BLaER1 (cell line): ENCODE results near the gene RTF1.
"Not testable (repeated sequence)": the region's sequence is repeated elsewhere in the genome, so short reads cannot be mapped to it uniquely, and the experiment has no call there.

Source experiments
- H3K27ac ChIP-seq: shearing (Covaris generic); formaldehyde crosslinking; 2 replicates; pipeline ENCODE4 v1.8.1; 2022
- H3K27me3 ChIP-seq: shearing (Covaris generic); formaldehyde crosslinking; 2 replicates; pipeline ENCODE4 v1.8.1; 2022
- H3K36me3 ChIP-seq: shearing (Covaris generic); formaldehyde crosslinking; 2 replicates; pipeline ENCODE4 v1.8.1; 2022
- H3K4me1 ChIP-seq: shearing (Covaris generic); formaldehyde crosslinking; 2 replicates; pipeline ENCODE4 v1.8.1; 2022
- H3K4me2 ChIP-seq: shearing (Covaris generic); formaldehyde crosslinking; 2 replicates; pipeline ENCODE4 v1.8.1; 2022
- H3K4me3 ChIP-seq: shearing (Covaris generic); formaldehyde crosslinking; 2 replicates; pipeline ENCODE4 v1.8.1; 2022
- H3K9ac ChIP-seq: shearing (Covaris generic); formaldehyde crosslinking; 2 replicates; pipeline ENCODE4 v1.8.1; 2022
- H3K9me3 ChIP-seq: shearing (Covaris generic); formaldehyde crosslinking; 2 replicates; pipeline ENCODE4 v1.8.1; 2022
- H4K20me1 ChIP-seq: shearing (Covaris generic); formaldehyde crosslinking; 2 replicates; pipeline ENCODE4 v1.8.1; 2022
- Cebpa-rat ChIP-seq: shearing (Covaris generic); IDR thresholded peaks from 2 replicates; pipeline ENCODE4 v1.8.1; 2022

Gene RTF1

GRCh38 chr15:41416742-41417417 lies at the start of gene RTF1:
RTF1 (plus strand) TSS chr15:41417095; CDS start chr15:41417116, 21 bp downstream.
- H3K9ac ChIP-seq = peak within 1 kb of the TSS; percentile 96
- peaks cover 17% of the 10 kb centered on the region for H3K36me3 ChIP-seq
- H3K4me3 ChIP-seq = peak within 1 kb of the TSS; percentile 100
- H3K9me3 ChIP-seq = no peaks in the 10 kb centered on the region
- H3K27ac ChIP-seq = peak within 1 kb of the TSS; percentile 89
- no peak for TF ChIP-seq Cebpa-rat
- peaks cover 49% of the 10 kb centered on the region for H4K20me1 ChIP-seq
- no peaks in the 10 kb centered on the region for H3K27me3 ChIP-seq
- peak within 1 kb of the TSS; percentile 94 for H3K4me2 ChIP-seq
- H3K4me1 ChIP-seq = peaks cover 38% of the 10 kb centered on the region

- Histone ChIP-seq H3K27me3 (no peaks in the 10 kb centered on the region), H3K4me2 (no peak overlapping the region), H4K20me1 (peaks cover 37% of the 10 kb centered on the region), H3K4me3 (no peak overlapping the region), H3K36me3 (peaks cover 100% of the 10 kb centered on the region), H3K4me1 (no peaks in the 10 kb centered on the region), H3K9ac (no peak overlapping the region), H3K27ac (no peak overlapping the region), H3K9me3 (no peaks in the 10 kb centered on the region)
- TF ChIP-seq Cebpa-rat = no peak
Measured at GRCh38 chr15:41367418-41367817, 49.5 kb upstream of the RTF1 start.

DNA sequence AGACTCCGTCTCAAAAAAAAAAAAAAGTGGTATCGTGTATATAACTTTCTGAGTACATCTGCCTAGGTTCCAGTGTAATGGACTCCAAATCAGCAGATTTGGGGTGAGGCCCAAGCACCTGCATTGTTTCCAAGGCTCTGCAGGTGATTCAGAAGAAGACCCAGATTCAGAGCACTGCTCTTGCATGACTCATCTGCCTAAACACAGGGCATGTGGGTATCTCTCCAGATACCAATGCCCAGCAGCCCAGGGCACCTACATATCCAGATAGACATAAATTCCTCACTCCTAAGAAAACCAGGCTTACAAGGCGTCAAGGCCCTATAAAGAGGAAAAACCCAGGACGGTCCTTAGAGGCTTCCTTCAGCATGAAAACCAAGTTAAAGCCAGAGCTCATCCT lies 38.9 kb upstream of the RTF1 start:
- Histone ChIP-seq H3K27me3 (no peaks in the 10 kb centered on the region), H4K20me1 (no peaks in the 10 kb centered on the region), H3K4me1 (no peaks in the 10 kb centered on the region), H3K4me2 (no peak overlapping the region), H3K27ac (no peak overlapping the region), H3K36me3 (peaks cover 89% of the 10 kb centered on the region), H3K9me3 (peaks cover 4% of the 10 kb centered on the region; the same call in 1 of the 2 replicates), H3K4me3 (no peak overlapping the region), H3K9ac (no peak overlapping the region)
- no peak for TF ChIP-seq Cebpa-rat

DNA sequence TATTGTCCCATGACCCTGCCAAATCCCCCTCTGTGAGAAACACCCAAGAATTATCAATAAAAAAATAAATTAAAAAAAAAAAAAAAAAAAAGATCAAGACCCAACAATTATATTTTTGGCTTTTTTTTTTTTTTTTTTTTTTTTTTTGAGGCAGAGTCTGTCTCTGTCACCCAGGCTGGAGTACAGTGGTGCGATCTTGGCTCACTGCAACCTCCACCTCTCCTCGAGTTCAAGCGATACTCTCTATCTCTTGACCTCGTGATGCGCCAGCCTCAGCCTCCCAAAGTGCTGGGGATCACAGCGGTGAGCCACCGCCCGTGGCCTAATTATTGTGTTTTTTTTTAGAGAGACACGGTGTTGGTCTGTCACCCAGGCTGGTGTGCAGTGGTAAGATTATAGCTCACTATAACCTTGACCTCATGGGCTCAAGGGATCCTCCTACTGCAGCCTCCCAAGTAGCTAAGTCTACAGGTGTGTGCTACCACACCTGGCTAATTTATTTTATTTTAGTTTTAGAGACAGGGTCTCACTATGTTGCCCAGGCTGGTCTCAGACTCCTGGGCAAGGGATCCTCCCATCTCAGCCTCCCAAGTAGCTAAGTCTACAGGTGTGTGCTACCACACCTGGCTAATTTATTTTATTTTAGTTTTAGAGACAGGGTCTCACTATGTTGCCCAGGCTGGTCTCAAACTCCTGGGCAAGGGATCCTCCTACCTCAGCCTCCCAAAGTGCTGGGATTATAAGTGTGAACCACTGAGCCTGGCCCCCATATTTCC lies 32.7 kb upstream of the RTF1 start:
- not testable (repeated sequence) for H3K9me3 ChIP-seq, H4K20me1 ChIP-seq, H3K27me3 ChIP-seq

DNA sequence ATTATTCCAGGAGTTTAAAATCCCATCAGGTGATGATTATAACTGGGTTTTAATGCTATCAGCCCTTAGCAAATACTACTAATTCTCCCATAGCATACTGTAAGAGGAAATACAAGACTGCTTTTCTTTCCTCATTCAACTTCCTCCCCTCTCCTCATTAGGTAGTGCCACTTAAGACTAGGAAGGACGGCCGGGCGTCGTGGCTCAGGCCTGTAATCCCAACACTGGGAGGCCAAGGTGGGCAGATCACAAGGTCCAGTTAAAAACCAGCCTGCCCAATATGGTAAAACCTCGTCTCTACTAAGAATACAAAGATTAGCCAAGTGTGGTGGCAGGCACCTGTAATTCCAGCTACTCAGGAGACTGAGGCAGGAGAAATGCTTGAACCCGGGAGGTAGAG lies 29.2 kb upstream of the RTF1 start:
- peaks cover 74% of the 10 kb centered on the region for H3K36me3 ChIP-seq
- no peak overlapping the region for H3K27ac ChIP-seq
- H4K20me1 ChIP-seq = no peaks in the 10 kb centered on the region
- no peak for TF ChIP-seq Cebpa-rat
- H3K4me1 ChIP-seq = no peaks in the 10 kb centered on the region
- H3K9ac ChIP-seq = no peak overlapping the region
- H3K4me3 ChIP-seq = no peak overlapping the region
- H3K27me3 ChIP-seq = no peaks in the 10 kb centered on the region
- H3K4me2 ChIP-seq = no peak overlapping the region
- no peaks in the 10 kb centered on the region for H3K9me3 ChIP-seq

More for the DNA sequence above, 32.7 kb upstream of the RTF1 start:
- peaks cover 79% of the 10 kb centered on the region for H3K36me3 ChIP-seq
- not testable (repeated sequence) for H3K4me1 ChIP-seq, H3K4me2 ChIP-seq, H3K9ac ChIP-seq, H3K4me3 ChIP-seq, H3K27ac ChIP-seq

DNA sequence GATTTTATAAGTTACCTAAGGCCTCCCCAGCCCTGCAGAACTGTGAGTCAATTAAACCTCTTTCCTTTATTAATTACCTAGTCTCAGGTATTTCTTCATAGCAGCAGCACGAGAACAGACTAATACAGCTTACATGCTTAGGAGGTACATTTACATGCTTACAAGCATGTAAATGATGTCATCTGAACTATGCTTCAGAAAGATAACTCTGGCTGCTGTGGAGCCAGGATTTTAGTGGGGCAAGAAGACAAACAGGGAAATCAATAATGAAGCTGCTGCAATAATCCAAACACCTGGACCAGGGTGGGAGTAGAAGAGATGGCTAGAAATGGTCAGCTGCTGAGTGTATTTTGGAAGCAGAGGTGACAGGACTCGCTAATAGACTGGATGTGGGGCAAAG lies 24.2 kb upstream of the RTF1 start:
- Histone ChIP-seq H3K9ac (no peak overlapping the region), H3K4me2 (no peak overlapping the region), H3K27ac (no peak overlapping the region), H3K36me3 (peaks cover 84% of the 10 kb centered on the region), H3K9me3 (no peaks in the 10 kb centered on the region), H4K20me1 (no peaks in the 10 kb centered on the region), H3K27me3 (no peaks in the 10 kb centered on the region), H3K4me3 (no peak overlapping the region), H3K4me1 (no peaks in the 10 kb centered on the region)
- TF ChIP-seq Cebpa-rat = no peak

DNA sequence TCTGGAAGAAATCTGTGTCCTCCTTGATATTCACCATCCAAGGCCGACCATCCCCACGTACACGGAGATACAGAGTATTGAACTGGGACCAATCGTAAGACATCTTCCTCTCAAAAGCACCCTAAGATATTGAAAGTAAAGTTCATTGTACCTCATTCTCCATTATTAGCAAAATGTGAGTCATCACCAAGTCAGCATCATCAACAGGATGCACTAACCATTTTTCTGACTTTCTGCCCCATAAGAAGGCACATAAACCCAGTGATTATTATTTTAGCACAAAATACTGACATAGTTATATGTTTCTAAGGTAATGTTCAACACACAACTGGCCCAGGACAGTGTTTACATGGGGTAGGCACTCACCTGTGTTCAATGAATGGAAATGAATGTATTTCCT lies 22.0 kb upstream of the RTF1 start:
- H3K4me3 ChIP-seq = no peak overlapping the region
- H3K4me1 ChIP-seq = no peaks in the 10 kb centered on the region
- no peak for TF ChIP-seq Cebpa-rat
- H3K27ac ChIP-seq = no peak overlapping the region
- H3K9ac ChIP-seq = no peak overlapping the region
- H3K9me3 ChIP-seq = no peaks in the 10 kb centered on the region
- H3K36me3 ChIP-seq = peaks cover 73% of the 10 kb centered on the region
- H3K4me2 ChIP-seq = no peak overlapping the region
- no peaks in the 10 kb centered on the region for H4K20me1 ChIP-seq
- H3K27me3 ChIP-seq = no peaks in the 10 kb centered on the region

DNA sequence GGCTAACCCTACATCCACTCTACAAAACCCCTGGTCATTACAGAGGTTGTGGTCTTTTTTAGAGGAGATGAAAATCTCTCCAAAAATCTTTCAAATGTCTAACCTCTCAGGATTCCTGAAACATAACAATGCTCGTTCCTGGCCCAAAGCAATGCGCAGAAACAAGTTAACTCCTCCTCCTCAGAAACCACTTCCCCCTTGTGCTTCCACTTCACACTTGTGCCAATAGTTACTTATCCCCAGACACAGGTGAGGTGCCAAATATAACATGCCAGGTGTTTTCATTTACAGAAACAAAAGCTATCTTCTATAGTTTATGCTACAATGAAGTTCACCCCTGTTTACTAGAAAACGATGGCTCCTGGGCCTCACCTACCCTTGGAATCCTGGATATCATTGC lies 20.8 kb upstream of the RTF1 start:
- peaks cover 4% of the 10 kb centered on the region; the same call in 1 of the 2 replicates for H3K4me1 ChIP-seq
- no peak for TF ChIP-seq Cebpa-rat
- no peak overlapping the region for H3K4me2 ChIP-seq
- H3K36me3 ChIP-seq = peaks cover 70% of the 10 kb centered on the region
- no peak overlapping the region for H3K27ac ChIP-seq
- no peaks in the 10 kb centered on the region for H3K9me3 ChIP-seq
- H3K4me3 ChIP-seq = no peak overlapping the region
- H3K9ac ChIP-seq = no peak overlapping the region
- H3K27me3 ChIP-seq = no peaks in the 10 kb centered on the region
- H4K20me1 ChIP-seq = no peaks in the 10 kb centered on the region

DNA sequence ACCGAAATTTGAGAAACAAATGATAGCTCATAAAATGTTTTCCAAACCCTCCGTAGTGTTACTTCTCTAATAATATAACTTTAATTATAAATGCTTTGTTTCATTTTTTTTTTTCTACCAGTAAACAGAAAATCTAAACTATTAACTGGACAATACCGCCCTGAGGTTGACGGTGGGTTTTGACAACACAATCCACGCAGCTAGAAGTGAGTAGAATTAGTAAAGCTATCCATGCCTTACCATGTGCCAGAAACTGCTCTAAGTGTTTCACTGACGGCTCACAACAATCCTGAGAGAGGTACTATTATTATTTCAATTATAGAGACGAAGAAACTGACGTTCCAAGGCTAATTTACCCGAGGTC lies 15.0 kb upstream of the RTF1 start:
- peak overlapping the region; percentile 89 for H3K4me2 ChIP-seq
- H3K4me1 ChIP-seq = peaks cover 30% of the 10 kb centered on the region
- peaks cover 17% of the 10 kb centered on the region for H3K36me3 ChIP-seq
- no peaks in the 10 kb centered on the region for H4K20me1 ChIP-seq
- peak overlapping the region; percentile 79 for H3K4me3 ChIP-seq
- no peaks in the 10 kb centered on the region for H3K27me3 ChIP-seq
- peak overlapping the region; percentile 86 for H3K27ac ChIP-seq
- H3K9me3 ChIP-seq = no peaks in the 10 kb centered on the region
- no peak for TF ChIP-seq Cebpa-rat
- peak overlapping the region; percentile 89 for H3K9ac ChIP-seq

DNA sequence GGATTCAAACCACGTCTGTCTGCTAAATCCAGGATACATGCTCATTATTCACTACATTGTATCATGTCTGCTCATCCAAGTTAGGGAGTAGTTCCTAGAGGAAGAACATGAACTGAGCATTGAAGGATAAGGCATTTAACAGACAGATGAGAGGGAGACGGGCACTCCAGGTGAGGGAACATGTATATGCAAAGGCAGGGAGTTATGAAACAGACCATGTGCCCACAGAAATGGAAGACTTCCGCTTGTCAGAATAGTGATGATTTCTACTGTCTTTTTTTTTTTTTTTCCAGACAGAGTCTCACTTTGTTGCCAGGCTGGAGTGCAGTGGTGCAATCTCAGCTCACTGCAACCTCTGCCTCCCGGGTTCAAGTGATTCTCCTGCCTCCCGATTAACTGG lies 9.6 kb upstream of the RTF1 start:
- H3K4me2 ChIP-seq = no peak overlapping the region

More for the DNA sequence above, 9.6 kb upstream of the RTF1 start:
- no peak for TF ChIP-seq Cebpa-rat
- H3K9me3 ChIP-seq = no peaks in the 10 kb centered on the region
- H3K27ac ChIP-seq = no peak overlapping the region
- H3K27me3 ChIP-seq = no peaks in the 10 kb centered on the region
- H3K9ac ChIP-seq = no peak overlapping the region
- no peak overlapping the region for H3K4me3 ChIP-seq
- H3K36me3 ChIP-seq = no peaks in the 10 kb centered on the region
- peaks cover 20% of the 10 kb centered on the region for H3K4me1 ChIP-seq
- H4K20me1 ChIP-seq = no peaks in the 10 kb centered on the region
